SK-N-SH treated with all-trans-retinoic acid at 6 μM for 48 hours (cell line): ENCODE measurements around the gene NUP93.

Experiments
- ATAC-seq: fragments of 200-7000 bp; cut with Tn5 transposase; 3 replicates; pipeline ENCODE4 v1.9.1; 2020; ENCODE audit warnings: mild to moderate bottlenecking, moderate library complexity
- ARNTL ChIP-seq: fragments of 450-650 bp; formaldehyde crosslinking; IDR thresholded peaks from 2 replicates; pipeline ENCODE4 v1.5.0; 2020; ENCODE audit warnings: low read depth, mild to moderate bottlenecking, moderate library complexity, borderline replicate concordance
- BACH2 ChIP-seq: fragments of 250-450 bp; sonication (Bioruptor Pico); IDR thresholded peaks from 2 replicates; pipeline ENCODE4 v1.9.0; 2021; ENCODE audit warnings: mild to moderate bottlenecking, borderline replicate concordance
- CREB5 ChIP-seq: fragments of 250-450 bp; sonication (Bioruptor Pico); IDR thresholded peaks from 2 replicates; pipeline ENCODE4 v1.5.1; 2020; ENCODE audit warnings: low read depth, mild to moderate bottlenecking, moderate library complexity
- CSDC2 ChIP-seq: fragments of 250-450 bp; sonication (Bioruptor Pico); IDR thresholded peaks from 2 replicates; pipeline ENCODE4 v1.5.0; 2020; ENCODE audit warnings: mild to moderate bottlenecking, moderate library complexity
- CSRNP3 ChIP-seq: fragments of 250-450 bp; sonication (Bioruptor Pico); IDR thresholded peaks from 2 replicates; pipeline ENCODE4 v1.5.1; 2021; ENCODE audit warnings: mild to moderate bottlenecking, moderate library complexity
- ESRRG ChIP-seq: fragments of 250-450 bp; sonication (Bioruptor Pico); IDR thresholded peaks from 2 replicates; pipeline ENCODE4 v1.6.1; 2021; ENCODE audit warnings: mild to moderate bottlenecking
- ISL1 ChIP-seq: fragments of 250-450 bp; sonication (Bioruptor Pico); IDR thresholded peaks from 2 replicates; pipeline ENCODE4 v2.1.2; 2022; ENCODE audit warnings: mild to moderate bottlenecking, moderate library complexity
- OSR1 ChIP-seq: fragments of 250-450 bp; sonication (Bioruptor Pico); IDR thresholded peaks from 2 replicates; pipeline ENCODE4 v1.8.0; 2022; ENCODE audit warnings: moderate library complexity, mild to moderate bottlenecking, inconsistent platforms
- PATZ1 ChIP-seq: fragments of 250-450 bp; sonication (Bioruptor Pico); IDR thresholded peaks from 2 replicates; pipeline ENCODE4 v1.8.0; 2020; ENCODE audit warnings: mild to moderate bottlenecking, moderate library complexity, borderline replicate concordance
- POU6F1 ChIP-seq: fragments of 250-450 bp; sonication (Bioruptor Pico); IDR thresholded peaks from 2 replicates; pipeline ENCODE4 v1.8.0; 2021; ENCODE audit warnings: low read depth, mild to moderate bottlenecking, moderate library complexity, borderline replicate concordance
- PPARA ChIP-seq: fragments of 250-450 bp; sonication (Bioruptor Pico); IDR thresholded peaks from 2 replicates; pipeline ENCODE4 v1.5.0; 2020; ENCODE audit warnings: mild to moderate bottlenecking, borderline replicate concordance
- RARB ChIP-seq: fragments of 250-450 bp; sonication (Bioruptor Pico); IDR thresholded peaks from 2 replicates; pipeline ENCODE4 v1.8.0; 2021; ENCODE audit warnings: mild to moderate bottlenecking, moderate library complexity
- SNAI2 ChIP-seq: fragments of 250-450 bp; sonication (Bioruptor Pico); IDR thresholded peaks from 2 replicates; pipeline ENCODE4 v1.5.0; 2020; ENCODE audit warnings: mild to moderate bottlenecking, moderate library complexity
- TCF4 ChIP-seq: fragments of 250-450 bp; sonication (Bioruptor Pico); IDR thresholded peaks from 2 replicates; pipeline ENCODE4 v1.8.0; 2021; ENCODE audit warnings: mild to moderate bottlenecking, moderate library complexity, borderline replicate concordance
- TOX ChIP-seq: fragments of 250-450 bp; sonication (Bioruptor Pico); IDR thresholded peaks from 2 replicates; pipeline ENCODE4 v1.8.0; 2021; ENCODE audit warnings: mild to moderate bottlenecking, moderate library complexity, borderline replicate concordance
- TSHZ2 ChIP-seq: fragments of 250-450 bp; sonication (Bioruptor Pico); IDR thresholded peaks from 2 replicates; pipeline ENCODE4 v1.5.0; 2020; ENCODE audit warnings: mild to moderate bottlenecking, moderate library complexity
- ZC3H10 ChIP-seq: fragments of 250-450 bp; sonication (Bioruptor Pico); IDR thresholded peaks from 2 replicates; pipeline ENCODE4 v1.5.1; 2021; ENCODE audit warnings: mild to moderate bottlenecking, moderate library complexity
- ZFP3 ChIP-seq: fragments of 250-450 bp; sonication (Bioruptor Pico); IDR thresholded peaks from 2 replicates; pipeline ENCODE4 v1.5.0; 2020; ENCODE audit warnings: mild to moderate bottlenecking, moderate library complexity
- ZFP30 ChIP-seq: fragments of 450-650 bp; formaldehyde crosslinking; IDR thresholded peaks from 2 replicates; pipeline ENCODE4 v1.5.0; 2022; ENCODE audit warnings: mild to moderate bottlenecking, moderate library complexity
- ZNF565 ChIP-seq: fragments of 450-650 bp; formaldehyde crosslinking; conservative IDR thresholded peaks from 2 replicates; pipeline ENCODE4 v1.5.0; 2020; ENCODE audit warnings: low read depth, mild to moderate bottlenecking, moderate library complexity
- ZNF70 ChIP-seq: fragments of 450-650 bp; formaldehyde crosslinking; IDR thresholded peaks from 2 replicates; pipeline ENCODE4 v1.5.0; 2020; ENCODE audit warnings: mild to moderate bottlenecking, moderate library complexity
- ZNF8 ChIP-seq: fragments of 450-650 bp; formaldehyde crosslinking; IDR thresholded peaks from 2 replicates; pipeline ENCODE4 v1.5.0; 2020; ENCODE audit warnings: mild to moderate bottlenecking, moderate library complexity

Gene NUP93

GRCh38 chr16:56859636-56860035, 129.7 kb downstream of the NUP93 start:
- TF ChIP-seq ZNF8 (no peak), TCF4 (CRISPR knock-in tag) (no peak), ZC3H10 (CRISPR knock-in tag) (no peak), POU6F1 (no peak), ZNF70 (no peak), ISL1 (CRISPR knock-in tag) (no peak), ZNF565 (CRISPR knock-in tag) (no peak), PATZ1 (CRISPR knock-in tag) (no peak), OSR1 (CRISPR knock-in tag) (no peak), ZFP30 (CRISPR knock-in tag) (no peak), ZFP3 (CRISPR knock-in tag) (no peak), RARB (no peak), ESRRG (no peak), ARNTL (CRISPR knock-in tag) (no peak), SNAI2 (CRISPR knock-in tag) (no peak), BACH2 (no peak), CREB5 (no peak)
- no peak for ATAC-seq

- TF ChIP-seq ZNF70: no peak
- TF ChIP-seq BACH2: no peak
- TF ChIP-seq PPARA (CRISPR knock-in tag): no peak
- TF ChIP-seq CSDC2 (CRISPR knock-in tag): no peak
- TF ChIP-seq ZFP3 (CRISPR knock-in tag): no peak
- no peak; the same call in 2 of the 3 replicates for ATAC-seq
Measured at GRCh38 chr16:56860226-56861020, 130.5 kb downstream of the NUP93 start.

- ATAC-seq: peak; percentile 42
- TF ChIP-seq ZFP3 (CRISPR knock-in tag) (no peak), SNAI2 (CRISPR knock-in tag) (no peak), ZNF565 (CRISPR knock-in tag) (0 out of 2 replicates have a peak, but pooled peaks have one; percentile 27), POU6F1 (no peak), OSR1 (CRISPR knock-in tag) (no peak), ESRRG (no peak), RARB (no peak), CSRNP3 (CRISPR knock-in tag) (no peak), TCF4 (CRISPR knock-in tag) (peak; percentile 85; the same call in 1 of the 2 replicates), CREB5 (no peak), ISL1 (CRISPR knock-in tag) (no peak), BACH2 (no peak), TSHZ2 (CRISPR knock-in tag) (peak; percentile 43; the same call in 1 of the 2 replicates), ZFP30 (CRISPR knock-in tag) (no peak), TOX (no peak), CSDC2 (CRISPR knock-in tag) (no peak), ZC3H10 (CRISPR knock-in tag) (no peak), ARNTL (CRISPR knock-in tag) (no peak), ZNF8 (no peak)
Measured at GRCh38 chr16:56861092-56861610, 131.2 kb downstream of the NUP93 start.
